ENCODE data around the gene C4A. TPM values are rescaled to one million over a fixed set of nuclear protein-coding genes. Genes with fewer than 3 reads are reported as not detected.

C4A gene
- total and polyA plus RNA-seq, 2 of the 13 experiments (the other 11 are each of a cell fraction or from before 2014, with no cell fraction given), result 165 to 478 TPM

DNA sequence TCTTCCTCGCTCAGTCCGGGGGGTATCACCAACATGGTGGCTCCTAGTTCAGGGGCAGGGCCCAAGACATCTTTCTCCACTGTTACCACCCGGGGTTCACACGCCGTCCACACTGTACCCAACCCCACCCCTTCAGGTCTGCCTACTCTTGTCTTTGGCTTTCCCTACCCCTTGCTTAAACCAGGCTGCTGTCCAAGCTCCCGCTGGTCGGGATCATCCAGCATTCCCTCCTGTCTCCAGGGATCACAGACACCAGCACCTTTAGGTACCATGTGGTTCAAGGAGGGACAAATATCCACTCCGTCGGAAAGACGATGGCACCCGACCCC is 23.5 kb upstream of the C4A start (continued):
- TF ChIP-seq, protein P1, sequence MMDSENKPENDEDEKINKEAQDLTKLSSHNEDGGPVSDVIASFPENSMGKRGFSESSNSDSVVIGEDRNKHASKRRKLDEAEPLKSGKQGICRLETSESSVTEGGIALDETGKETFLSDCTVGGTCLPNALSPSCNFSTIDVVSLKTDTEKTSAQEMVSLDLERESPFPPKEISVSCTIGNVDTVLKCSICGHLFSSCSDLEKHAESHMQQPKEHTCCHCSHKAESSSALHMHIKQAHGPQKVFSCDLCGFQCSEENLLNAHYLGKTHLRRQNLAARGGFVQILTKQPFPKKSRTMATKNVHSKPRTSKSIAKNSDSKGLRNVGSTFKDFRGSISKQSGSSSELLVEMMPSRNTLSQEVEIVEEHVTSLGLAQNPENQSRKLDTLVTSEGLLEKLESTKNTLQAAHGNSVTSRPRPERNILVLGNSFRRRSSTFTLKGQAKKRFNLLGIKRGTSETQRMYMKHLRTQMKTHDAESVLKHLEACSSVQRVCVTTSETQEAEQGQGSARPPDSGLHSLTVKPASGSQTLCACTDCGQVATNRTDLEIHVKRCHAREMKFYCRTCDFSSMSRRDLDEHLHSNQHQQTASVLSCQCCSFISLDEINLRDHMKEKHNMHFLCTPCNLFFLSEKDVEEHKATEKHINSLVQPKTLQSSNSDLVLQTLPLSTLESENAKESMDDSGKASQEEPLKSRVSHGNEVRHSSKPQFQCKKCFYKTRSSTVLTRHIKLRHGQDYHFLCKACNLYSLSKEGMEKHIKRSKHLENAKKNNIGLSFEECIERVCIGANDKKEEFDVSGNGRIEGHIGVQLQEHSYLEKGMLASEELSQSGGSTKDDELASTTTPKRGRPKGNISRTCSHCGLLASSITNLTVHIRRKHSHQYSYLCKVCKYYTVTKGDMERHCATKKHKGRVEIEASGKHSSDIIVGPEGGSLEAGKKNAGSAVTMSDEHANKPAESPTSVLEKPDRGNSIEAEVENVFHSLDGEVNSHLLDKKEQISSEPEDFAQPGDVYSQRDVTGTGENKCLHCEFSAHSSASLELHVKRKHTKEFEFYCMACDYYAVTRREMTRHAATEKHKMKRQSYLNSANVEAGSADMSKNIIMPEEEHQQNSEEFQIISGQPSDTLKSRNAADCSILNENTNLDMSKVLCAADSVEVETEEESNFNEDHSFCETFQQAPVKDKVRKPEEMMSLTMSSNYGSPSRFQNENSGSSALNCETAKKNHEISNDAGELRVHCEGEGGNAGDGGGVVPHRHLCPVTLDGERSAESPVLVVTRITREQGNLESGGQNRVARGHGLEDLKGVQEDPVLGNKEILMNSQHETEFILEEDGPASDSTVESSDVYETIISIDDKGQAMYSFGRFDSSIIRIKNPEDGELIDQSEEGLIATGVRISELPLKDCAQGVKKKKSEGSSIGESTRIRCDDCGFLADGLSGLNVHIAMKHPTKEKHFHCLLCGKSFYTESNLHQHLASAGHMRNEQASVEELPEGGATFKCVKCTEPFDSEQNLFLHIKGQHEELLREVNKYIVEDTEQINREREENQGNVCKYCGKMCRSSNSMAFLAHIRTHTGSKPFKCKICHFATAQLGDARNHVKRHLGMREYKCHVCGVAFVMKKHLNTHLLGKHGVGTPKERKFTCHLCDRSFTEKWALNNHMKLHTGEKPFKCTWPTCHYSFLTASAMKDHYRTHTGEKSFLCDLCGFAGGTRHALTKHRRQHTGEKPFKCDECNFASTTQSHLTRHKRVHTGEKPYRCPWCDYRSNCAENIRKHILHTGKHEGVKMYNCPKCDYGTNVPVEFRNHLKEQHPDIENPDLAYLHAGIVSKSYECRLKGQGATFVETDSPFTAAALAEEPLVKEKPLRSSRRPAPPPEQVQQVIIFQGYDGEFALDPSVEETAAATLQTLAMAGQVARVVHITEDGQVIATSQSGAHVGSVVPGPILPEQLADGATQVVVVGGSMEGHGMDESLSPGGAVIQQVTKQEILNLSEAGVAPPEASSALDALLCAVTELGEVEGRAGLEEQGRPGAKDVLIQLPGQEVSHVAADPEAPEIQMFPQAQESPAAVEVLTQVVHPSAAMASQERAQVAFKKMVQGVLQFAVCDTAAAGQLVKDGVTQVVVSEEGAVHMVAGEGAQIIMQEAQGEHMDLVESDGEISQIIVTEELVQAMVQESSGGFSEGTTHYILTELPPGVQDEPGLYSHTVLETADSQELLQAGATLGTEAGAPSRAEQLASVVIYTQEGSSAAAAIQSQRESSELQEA (CRISPR knock-in tag; IDR thresholded peaks at IDR 0.05; ENCODE audit: not compliant biosample characterization), result peak; percentile 7
- TF ChIP-seq ZNF607 (CRISPR knock-in tag; IDR thresholded peaks at IDR 0.05; ENCODE audit: borderline replicate concordance) (0 out of 2 replicates have a peak, but pooled peaks have one; percentile 63), ZBTB4 (CRISPR knock-in tag; IDR thresholded peaks at IDR 0.05; ENCODE audit: borderline replicate concordance) (0 out of 2 replicates have a peak, but pooled peaks have one; percentile 16), ZBTB7A (CRISPR knock-in tag; IDR thresholded peaks at IDR 0.05) (peak; percentile 27; the same call in 1 of the 2 replicates), ZNF253 (CRISPR knock-in tag; IDR thresholded peaks at IDR 0.05; ENCODE audit: borderline replicate concordance) (0 out of 2 replicates have a peak, but pooled peaks have one; percentile 17), ZNF839 (CRISPR knock-in tag; IDR thresholded peaks at IDR 0.05; ENCODE audit: borderline replicate concordance) (peak; percentile 72; the same call in 1 of the 2 replicates), BATF2 (CRISPR knock-in tag; IDR thresholded peaks at IDR 0.05) (0 out of 2 replicates have a peak, but pooled peaks have one; percentile 71), NR1H2 (CRISPR knock-in tag; IDR thresholded peaks at IDR 0.05; ENCODE audit: borderline replicate concordance, low read depth) (peak; percentile 47; the same call in 1 of the 2 replicates), HOXA3 (CRISPR knock-in tag; IDR thresholded peaks at IDR 0.05) (no peak)
- TF ChIP-seq, protein P2, sequence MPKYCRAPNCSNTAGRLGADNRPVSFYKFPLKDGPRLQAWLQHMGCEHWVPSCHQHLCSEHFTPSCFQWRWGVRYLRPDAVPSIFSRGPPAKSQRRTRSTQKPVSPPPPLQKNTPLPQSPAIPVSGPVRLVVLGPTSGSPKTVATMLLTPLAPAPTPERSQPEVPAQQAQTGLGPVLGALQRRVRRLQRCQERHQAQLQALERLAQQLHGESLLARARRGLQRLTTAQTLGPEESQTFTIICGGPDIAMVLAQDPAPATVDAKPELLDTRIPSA (CRISPR knock-in tag; IDR thresholded peaks at IDR 0.05; ENCODE audit: borderline replicate concordance), result 0 out of 2 replicates have a peak, but pooled peaks have one; percentile 61
- TF ChIP-seq, protein P3, sequence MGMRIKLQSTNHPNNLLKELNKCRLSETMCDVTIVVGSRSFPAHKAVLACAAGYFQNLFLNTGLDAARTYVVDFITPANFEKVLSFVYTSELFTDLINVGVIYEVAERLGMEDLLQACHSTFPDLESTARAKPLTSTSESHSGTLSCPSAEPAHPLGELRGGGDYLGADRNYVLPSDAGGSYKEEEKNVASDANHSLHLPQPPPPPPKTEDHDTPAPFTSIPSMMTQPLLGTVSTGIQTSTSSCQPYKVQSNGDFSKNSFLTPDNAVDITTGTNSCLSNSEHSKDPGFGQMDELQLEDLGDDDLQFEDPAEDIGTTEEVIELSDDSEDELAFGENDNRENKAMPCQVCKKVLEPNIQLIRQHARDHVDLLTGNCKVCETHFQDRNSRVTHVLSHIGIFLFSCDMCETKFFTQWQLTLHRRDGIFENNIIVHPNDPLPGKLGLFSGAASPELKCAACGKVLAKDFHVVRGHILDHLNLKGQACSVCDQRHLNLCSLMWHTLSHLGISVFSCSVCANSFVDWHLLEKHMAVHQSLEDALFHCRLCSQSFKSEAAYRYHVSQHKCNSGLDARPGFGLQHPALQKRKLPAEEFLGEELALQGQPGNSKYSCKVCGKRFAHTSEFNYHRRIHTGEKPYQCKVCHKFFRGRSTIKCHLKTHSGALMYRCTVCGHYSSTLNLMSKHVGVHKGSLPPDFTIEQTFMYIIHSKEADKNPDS (CRISPR knock-in tag; IDR thresholded peaks at IDR 0.05), result peak; percentile 83; the same call in 1 of the 2 replicates
- TF ChIP-seq, protein P4, sequence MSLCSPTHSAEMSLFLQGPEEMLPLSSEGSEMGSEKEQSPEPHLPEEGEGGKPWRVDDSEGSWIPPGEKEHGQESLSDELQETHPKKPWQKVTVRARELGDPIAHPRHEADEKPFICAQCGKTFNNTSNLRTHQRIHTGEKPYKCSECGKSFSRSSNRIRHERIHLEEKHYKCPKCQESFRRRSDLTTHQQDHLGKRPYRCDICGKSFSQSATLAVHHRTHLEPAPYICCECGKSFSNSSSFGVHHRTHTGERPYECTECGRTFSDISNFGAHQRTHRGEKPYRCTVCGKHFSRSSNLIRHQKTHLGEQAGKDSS (CRISPR knock-in tag; IDR thresholded peaks at IDR 0.05; ENCODE audit: borderline replicate concordance, low read depth), result peak; percentile 60

Measured in HepG2 (cell line).